Ramos (cell line): Measurements from ENCODE around the gene PLSCR5.

ENCODE experiments used
- in situ Hi-C: fragments of 300-500 bp; cut with MboI; formaldehyde crosslinking; loops from one replicate; pipeline ENCODE4 v1.14.3; 2022; ENCODE audit warnings: low sequenced_read_pairs; ENCODE audit not compliant: unreplicated experiment

PLSCR5 gene, protein sequence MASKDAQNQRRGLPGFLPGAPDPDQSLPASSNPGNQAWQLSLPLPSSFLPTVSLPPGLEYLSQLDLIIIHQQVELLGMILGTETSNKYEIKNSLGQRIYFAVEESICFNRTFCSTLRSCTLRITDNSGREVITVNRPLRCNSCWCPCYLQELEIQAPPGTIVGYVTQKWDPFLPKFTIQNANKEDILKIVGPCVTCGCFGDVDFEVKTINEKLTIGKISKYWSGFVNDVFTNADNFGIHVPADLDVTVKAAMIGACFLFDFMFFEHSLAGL

GRCh38 chr3:146605106-146605505 lies at the start of gene PLSCR5:
TSS of gene PLSCR5 (minus strand) at chr3:146605346. CDS start at chr3:146605212, 134 bp downstream.
- in situ Hi-C loops = no loop called here

DNA sequence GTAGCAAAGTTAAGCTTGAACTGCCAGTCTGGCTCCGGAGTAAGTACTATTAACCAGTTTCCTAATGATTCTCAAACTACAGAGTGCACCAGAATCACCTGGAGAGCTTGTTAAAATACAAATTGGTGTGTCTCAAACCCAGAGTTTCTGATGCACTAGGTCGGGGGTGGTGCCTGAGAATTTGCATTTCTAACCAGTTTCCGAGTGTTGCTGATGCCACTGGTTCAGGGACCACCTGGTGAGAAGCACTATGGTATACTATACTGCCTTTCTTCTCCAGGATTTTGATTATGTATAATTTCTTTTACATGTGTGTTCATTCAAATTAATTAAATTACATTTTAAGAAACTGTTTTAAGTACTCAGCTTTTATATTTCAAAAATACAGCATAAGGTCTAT lies 48.8 kb upstream of the PLSCR5 start:
- in situ Hi-C loops = no loop called here

- in situ Hi-C loops = no loop called here
Measured at GRCh38 chr3:146650691-146651442, 45.7 kb upstream of the PLSCR5 start.

DNA sequence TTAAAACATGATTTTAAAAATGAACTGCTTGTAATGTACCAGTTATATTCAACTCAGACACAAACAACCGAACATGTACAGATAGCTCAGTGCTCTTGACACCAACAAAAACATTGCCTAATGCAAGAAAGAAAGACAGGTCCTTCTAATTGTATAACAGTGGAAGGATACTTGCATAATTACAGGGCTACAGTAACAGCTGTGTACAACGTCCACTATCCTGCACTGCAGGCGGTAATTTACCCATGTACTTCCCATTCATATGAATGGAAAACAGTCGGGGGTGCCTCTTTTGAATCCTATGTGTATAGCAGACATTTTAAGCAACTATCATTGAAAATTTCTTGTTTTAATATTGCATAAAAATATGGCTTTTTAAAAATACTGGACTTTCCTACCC lies 41.1 kb upstream of the PLSCR5 start:
- in situ Hi-C loops = no loop called here

- in situ Hi-C loops = no loop called here
Measured at GRCh38 chr3:146640955-146641867, 36.1 kb upstream of the PLSCR5 start.

GRCh38 chr3:146640361-146640760 lies 35.2 kb upstream of the PLSCR5 start:
- in situ Hi-C loops = no loop called here

DNA sequence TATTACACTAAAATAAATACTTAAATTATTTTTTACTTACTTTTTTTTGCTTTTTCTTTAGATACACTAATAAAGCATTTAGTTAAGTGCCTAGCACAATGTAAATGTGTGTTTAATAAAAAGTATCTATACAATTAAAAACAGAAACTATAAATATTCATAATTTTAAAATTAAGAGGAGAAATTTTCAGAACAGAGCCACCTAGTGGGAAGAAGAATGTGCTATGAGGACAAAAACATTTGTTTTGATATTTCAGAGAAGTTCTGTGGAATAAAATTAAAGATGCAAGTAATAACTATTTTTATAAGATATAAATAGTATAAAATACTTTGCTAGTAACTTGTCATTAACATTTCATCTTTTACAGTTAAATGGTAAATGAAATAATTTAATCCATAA lies 33.6 kb upstream of the PLSCR5 start:
- in situ Hi-C loops = no loop called here

- in situ Hi-C loops = no loop called here
Measured at GRCh38 chr3:146637871-146638270, 32.7 kb upstream of the PLSCR5 start.

DNA sequence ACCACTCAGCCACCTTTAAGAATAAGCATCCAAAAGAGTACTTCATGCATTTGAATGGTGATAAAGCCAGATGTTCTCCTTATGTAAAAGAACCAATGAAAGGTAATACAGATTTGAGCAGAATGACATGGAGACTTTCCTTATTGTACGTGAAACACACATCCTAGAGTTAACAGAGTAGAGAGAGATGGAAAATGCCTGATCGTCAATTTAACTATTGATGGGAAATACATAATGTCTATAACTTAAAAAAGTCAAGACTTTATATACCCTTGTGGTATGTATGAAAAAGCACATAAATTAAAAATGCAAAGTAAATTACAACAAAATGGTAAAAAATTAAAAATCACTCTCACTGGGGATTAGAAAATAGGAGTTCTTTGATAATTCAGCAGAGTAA lies 31.7 kb upstream of the PLSCR5 start:
- in situ Hi-C loops = no loop called here

DNA sequence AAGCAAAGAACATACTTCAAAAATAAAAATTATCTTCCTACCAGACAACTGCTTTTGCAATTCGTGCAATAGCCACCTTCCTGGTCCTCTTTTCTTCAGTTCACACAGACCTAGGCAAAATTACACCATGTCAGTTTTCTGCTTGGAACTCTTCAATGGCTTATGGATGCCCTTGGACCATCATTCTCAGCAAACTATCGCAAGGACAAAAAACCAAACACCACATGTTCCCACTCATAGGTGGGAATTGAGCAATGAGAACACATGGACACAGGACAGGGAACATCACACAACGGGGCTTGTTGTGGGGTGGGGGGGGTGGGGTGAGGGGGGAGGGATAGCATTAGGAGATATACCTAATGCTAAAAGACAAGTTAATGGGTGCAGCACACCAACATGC lies 29.2 kb upstream of the PLSCR5 start:
- in situ Hi-C loops = no loop called here

DNA sequence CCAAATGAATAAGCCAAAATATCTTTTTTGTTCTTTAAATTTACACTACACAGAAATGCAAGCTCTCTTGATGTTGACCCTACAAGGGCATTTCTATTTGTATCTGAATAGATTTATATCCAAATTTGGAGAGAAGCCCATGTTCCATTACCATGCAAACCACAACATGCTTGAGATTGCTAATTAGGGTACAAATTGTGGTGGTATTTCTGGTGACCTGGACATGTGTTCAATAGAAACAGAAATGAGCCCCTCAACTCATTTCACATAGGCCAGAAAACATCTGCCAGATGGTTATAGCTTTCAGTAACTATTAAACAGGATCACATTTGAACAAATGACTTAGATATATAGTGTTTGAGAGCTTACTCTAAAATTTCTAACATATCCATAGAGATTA lies 23.5 kb upstream of the PLSCR5 start:
- in situ Hi-C loops = no loop called here

DNA sequence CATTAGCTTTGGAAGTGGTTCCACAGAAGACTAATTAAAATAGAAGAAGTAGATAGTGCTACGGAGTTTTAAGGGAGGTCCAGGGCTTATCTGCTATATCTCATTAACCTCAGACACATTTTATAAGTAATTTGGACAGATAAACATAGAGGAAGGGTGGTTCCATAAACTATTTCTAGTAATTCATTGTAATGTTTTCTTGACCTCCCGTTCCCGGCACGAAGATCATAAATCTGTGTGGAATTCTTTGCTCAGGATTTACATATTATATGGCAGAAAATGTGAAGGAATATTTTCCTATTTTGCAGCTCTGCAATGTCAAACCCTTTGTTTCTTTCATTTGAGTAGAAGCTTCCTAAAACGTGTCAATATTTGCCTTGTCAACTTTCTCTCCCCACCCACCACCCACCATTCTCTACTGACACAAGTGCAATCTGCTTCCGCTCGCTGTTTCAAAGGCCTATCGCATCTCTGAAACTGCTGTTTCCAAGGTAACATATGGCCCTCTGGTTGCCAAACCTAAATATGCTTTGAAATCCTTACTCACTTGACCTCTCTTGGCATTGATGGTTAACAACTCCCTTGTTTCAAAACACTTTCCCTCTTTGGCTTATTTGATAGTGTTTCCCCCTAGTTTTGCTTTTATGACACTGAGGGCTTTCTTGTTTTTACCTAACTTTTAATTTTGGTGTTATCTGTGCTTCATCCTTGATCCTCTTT lies 21.4 kb upstream of the PLSCR5 start:
- in situ Hi-C loops = no loop called here

DNA sequence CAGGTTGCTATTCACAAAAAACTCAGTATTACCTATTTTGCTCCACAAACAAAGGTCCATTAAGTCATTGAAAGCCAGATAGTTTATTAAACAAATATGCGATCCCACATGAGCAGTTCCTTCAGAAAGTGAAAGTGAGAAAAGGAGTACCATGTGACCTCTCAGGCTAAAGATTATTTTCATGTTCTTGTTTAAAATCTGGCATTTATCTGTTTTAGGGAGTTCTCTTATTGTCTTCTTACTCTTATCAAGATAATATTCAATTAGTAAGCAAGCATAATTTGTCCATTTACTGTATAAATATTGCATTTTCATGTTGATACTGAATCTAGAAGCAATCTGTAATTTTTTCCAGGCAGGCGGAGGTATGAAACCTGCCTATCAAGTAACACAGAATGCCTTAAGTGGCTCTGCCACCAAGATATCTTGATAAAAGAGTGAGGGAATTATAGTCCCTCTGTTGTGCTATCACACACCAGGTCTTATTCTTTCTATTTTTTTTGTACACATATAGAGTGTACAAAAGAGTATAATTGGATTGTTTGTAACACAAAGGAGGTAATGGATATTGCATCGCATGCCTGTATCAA lies 20.1 kb upstream of the PLSCR5 start:
- in situ Hi-C loops = no loop called here

- in situ Hi-C loops = no loop called here
Measured at GRCh38 chr3:146621723-146622122, 16.6 kb upstream of the PLSCR5 start.

DNA sequence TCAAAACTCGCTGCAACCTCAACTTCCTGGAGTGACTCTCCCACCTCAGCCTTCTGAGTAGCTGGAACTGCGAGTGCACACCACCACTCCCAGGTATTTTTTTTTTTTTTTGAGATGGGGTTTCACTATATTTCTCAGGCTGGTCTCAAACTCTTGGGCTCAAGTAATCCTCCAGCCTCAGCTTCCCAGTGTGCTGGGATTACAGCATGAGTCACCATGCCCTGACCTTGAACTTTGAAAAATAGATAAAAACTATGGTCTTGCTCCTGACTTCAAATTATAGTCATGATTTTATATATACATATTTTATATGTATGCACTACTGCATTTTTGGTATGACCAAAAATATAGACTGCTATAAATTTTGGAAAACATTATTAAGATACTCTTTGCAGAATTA lies 6.9 kb upstream of the PLSCR5 start:
- in situ Hi-C loops = no loop called here

GRCh38 chr3:146611096-146611495 lies 6.0 kb upstream of the PLSCR5 start:
- in situ Hi-C loops = no loop called here

DNA sequence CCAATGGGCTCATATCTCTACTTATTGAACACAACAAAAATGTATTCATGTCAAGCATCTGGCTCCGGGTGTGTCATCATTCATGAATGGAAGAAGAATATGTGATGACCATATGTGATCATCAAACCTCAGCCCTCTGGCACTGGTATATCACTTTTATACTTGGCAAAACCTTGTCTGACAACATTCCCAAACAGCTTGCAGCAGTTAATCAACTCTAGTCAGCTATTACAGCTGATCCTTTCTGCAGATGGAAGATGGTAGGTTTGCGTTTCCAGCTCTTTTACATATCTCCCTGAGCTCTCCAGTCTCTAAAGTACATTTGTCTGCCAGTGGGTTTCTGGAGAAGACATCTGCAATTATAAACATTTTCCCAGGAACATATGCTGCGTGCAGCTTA lies 6.6 kb downstream of the PLSCR5 start:
- in situ Hi-C loops = loop anchor here (25.0 kb wide), 1 partner anchor 386 kb away; no protein-coding TSS in a partner anchor

- in situ Hi-C loops = loop anchor here (25.0 kb wide), 1 partner anchor 383 kb away; no protein-coding TSS in a partner anchor
Measured at GRCh38 chr3:146594843-146595482, 10.2 kb downstream of the PLSCR5 start.

GRCh38 chr3:146593776-146594175 lies 11.4 kb downstream of the PLSCR5 start:
- in situ Hi-C loops = loop anchor here (25.0 kb wide), 1 partner anchor 381 kb away; no protein-coding TSS in a partner anchor
